ENCODE measurements around the gene TRDMT1.
A peak's percentile ranks its signal among the peaks of the same experiment; 100 is the strongest.

Gene TRDMT1

DNA sequence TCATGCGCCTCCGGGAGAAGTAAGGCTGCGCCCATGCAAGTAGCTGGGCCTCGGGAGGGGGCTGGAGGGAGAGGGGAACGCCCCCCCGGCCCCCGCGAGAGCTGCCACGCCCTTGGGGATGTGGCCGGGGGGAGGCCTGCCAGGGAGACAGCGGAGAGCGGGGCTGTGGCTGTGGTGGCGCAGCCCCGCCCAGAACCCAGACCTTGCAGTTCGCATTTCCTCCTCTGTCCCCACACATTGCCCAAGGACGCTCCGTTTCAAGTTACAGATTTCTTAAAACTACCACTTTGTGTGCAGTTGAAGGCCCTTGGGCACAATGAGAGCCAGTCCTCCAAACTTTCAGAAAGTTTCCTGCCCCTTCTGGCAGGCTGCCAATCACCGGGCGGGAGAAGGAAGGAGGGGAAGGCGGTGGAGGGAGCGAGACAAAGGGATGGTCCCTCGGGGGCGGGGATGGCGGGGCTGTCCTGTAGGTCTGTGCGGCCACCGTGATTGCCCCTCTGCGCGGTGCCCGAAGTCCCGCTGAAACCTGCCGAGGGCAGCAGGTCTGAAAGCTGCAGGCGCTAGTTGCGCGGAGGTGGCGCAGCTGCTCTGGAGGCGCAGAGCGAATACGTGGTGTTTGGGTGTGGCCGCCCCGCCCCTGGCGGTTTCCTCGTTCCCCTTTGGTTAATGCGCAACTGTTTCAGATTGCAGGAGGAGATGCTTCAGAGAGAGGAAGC lies 28.7 kb upstream of the TRDMT1 start:
- DNase-seq, result peak; percentile 95

DNA sequence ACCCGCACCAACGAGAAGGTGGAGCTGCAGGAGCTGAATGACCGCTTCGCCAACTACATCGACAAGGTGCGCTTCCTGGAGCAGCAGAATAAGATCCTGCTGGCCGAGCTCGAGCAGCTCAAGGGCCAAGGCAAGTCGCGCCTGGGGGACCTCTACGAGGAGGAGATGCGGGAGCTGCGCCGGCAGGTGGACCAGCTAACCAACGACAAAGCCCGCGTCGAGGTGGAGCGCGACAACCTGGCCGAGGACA lies 28.2 kb upstream of the TRDMT1 start:
- DNase-seq, result no peak

DNA sequence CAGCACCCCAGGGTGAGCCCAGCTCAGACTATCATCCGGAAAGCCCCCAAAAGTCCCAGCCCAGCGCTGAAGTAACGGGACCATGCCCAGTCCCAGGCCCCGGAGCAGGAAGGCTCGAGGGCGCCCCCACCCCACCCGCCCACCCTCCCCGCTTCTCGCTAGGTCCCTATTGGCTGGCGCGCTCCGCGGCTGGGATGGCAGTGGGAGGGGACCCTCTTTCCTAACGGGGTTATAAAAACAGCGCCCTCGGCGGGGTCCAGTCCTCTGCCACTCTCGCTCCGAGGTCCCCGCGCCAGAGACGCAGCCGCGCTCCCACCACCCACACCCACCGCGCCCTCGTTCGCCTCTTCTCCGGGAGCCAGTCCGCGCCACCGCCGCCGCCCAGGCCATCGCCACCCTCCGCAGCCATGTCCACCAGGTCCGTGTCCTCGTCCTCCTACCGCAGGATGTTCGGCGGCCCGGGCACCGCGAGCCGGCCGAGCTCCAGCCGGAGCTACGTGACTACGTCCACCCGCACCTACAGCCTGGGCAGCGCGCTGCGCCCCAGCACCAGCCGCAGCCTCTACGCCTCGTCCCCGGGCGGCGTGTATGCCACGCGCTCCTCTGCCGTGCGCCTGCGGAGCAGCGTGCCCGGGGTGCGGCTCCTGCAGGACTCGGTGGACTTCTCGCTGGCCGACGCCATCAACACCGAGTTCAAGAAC lies 27.7 kb upstream of the TRDMT1 start:
- DNase-seq, result peak; percentile 86

DNA sequence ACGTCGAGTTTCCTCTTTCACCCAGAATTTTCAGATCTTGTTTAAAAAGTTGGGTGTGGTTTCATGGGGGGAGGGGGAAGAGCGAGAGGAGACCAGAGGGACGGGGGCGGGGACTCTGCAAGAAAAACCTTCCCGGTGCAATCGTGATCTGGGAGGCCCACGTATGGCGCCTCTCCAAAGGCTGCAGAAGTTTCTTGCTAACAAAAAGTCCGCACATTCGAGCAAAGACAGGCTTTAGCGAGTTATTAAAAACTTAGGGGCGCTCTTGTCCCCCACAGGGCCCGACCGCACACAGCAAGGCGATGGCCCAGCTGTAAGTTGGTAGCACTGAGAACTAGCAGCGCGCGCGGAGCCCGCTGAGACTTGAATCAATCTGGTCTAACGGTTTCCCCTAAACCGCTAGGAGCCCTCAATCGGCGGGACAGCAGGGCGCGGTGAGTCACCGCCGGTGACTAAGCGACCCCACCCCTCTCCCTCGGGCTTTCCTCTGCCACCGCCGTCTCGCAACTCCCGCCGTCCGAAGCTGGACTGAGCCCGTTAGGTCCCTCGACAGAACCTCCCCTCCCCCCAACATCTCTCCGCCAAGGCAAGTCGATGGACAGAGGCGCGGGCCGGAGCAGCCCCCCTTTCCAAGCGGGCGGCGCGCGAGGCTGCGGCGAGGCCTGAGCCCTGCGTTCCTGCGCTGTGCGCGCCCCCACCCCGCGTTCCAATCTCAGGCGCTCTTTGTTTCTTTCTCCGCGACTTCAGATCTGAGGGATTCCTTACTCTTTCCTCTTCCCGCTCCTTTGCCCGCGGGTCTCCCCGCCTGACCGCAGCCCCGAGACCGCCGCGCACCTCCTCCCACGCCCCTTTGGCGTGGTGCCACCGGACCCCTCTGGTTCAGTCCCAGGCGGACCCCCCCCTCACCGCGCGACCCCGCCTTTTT lies 26.9 kb upstream of the TRDMT1 start, which contains the start of gene VIM:
Gene VIM, plus strand, starts transcription at position 151 of the 925 bp plus-strand sequence. CDS start 1,182 bp downstream, outside the sequence.
- peak; percentile 92 for DNase-seq

DNA sequence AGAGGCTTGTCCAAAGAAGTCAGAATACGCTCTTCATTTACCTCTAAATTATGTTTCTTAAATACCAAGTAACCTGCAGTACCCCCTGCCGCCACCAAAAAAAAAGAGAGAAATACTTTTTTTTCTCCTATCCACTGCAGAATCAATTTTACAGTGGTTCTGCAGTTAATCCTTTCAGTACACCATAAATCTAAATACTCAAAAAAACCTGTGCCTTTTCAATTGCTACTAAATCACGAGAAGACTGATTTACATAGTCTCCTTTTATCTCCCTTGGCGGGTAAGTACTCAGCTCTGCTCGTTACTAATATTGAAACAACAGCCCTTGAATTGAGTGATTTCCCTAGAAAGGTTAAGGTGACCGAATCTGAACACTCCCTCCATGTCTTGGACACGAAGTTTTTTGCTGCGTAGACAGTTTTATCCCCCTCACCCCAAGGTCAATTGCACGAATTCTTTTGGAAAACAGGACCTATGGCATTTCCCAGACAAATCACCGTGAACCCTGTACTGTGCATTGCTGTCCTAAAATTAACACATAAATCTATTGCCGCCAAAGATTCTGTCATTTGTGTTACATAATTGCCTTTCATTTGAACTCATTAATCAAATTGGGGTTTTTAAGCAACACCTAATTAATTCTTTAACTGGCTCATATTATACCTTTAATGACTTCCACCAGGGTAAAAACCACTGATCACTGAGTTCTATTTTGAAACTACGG lies 26.1 kb upstream of the TRDMT1 start:
- peak; percentile 71 for DNase-seq

DNA sequence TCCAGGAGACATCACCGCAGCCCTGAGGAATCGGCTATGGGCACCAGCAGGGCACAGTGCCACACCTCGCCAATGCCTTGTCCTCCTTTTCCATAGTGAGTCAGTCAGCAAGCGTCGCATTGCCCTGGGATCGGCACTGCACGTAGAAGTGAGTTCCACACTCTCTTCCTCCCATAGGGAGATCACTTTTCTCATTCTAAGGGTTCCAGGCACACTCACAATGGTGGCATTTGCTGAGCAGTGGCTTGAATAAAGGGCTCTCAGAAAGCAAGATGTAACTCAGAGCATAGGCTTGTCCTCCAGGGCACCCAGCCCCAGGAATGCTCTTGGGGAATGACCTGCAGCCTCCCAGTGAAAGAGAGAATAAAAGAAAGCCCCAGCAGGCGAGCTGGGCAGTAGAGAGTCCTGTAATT lies 25.4 kb upstream of the TRDMT1 start:
- no peak for DNase-seq

DNA sequence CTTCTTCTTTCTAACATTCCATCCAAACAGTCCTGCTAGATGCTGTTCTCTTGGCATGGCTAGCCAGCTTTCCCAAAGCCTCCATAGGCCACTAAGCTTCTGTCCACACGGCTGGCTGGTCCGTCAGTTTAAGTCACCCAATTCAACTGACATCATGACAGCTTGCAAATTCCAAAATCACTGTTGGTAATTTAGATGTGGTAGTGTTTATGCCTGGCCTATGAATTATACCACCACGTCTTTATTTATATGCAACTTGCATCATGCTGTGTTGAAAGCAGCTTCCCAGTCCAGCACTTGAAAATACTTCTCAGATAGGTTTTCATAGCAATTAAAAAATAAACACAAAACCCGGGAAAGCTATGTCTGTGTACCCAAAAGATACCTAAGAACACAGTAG lies 24.3 kb upstream of the TRDMT1 start:
- no peak for DNase-seq

DNA sequence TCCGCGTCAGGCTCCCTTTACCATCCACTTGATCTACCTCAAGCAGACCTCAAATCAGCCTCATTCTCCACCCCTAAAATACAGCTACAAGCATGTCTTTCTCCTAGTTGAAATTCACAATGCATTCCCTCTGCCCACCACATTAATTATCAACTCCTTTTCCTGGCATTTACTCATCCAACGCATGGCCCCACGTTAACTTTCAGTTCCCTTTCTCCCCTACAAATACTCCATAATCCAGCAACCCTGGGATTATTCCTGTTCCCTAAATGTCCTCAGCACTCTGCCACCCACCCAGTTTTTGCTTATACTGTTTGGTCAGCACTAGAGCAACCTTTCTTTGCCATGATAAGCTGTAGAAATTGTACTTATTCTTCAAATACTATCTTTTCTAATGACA lies 20.9 kb upstream of the TRDMT1 start:
- DNase-seq, result no peak

DNA sequence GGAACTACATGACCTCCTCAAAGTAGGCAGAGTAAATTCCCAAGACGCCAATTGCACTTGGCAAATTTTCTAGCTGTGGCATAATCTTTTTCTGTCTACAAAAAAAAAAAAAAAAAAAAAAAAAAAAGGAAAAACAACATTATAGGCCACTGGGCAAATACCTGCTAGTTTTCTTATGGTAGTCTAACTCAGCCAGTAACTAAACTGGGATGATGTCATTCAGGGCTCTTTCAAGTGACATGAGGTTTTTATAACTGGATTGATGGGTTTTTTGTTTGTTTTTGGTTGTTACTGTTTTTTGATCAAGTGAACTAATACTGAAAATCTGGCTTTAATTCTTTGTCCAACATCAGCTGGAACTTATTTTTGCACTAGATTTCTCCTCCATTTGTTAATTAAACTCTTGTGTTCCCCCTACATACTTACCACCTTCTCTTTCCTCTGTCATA lies 19.2 kb upstream of the TRDMT1 start:
- DNase-seq, result no peak

DNA sequence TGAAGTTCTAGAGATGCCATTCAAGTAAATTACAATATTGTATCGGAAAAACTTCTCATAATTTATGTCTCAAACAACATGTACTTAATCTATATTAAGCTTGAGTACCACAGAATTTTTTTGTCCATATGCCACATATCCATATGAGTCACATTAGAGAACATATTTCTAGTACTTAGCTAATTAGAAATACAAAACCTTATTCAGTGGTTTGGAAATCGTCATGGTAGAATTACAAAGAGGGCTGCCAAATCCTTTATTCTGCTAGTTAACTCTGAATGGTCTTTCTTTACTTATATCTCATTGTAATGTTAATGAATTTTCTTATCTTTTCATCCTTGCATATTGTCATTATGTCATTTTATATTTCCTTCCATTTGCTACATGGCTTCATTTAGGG lies 17.6 kb upstream of the TRDMT1 start:
- no peak for DNase-seq

DNA sequence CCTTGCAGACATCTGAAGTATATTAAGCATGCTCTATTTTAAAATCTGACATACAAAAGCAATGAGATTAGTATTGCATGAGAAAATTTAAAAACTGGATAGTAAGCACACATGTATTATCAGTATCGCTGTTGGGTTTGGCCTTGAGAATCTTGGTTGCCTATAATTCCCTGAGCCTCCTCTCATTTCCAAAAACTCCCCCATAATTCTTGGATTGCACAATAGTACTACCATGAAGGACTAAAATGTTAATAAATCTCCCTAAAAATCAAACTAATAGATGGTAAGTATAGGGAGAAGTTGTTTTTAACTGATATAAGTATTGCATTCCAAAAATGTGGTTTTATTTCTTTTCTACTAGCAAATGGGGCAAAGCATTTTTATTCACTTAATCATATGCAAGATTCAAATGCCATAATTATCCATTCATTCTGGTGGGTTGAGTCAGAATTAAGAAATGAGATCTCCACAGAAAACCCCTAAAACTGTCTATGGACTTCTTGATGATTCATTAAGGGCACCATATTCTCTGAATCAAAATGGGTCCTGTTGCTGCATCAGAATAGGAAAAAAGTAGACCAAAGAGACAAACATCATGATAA lies 16.3 kb upstream of the TRDMT1 start:
- no peak for DNase-seq

DNA sequence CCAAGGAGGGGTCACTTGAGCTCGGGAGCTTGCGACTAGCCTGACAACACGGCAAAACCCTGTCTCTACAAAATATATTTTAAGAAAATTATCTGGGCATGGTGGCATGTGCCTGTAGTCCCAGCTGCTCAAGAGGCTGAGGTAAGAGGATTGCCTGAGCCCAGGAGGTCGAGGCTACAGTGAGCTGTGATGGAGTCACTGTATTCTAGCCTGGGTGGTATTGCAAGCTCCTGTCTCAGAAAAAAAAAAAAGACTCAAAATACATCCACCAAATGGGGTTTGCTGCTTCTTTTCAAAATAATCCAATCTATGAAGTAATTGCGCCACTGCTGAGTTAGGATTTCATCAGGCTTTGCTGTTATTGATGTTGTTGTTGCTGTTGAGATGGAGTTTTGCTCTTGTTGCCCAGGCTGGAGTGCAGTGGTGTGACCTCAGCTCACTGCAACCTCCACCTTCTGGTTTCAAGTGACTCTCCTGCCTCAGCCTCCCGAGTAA lies 15.5 kb upstream of the TRDMT1 start:
- DNase-seq, result no peak

DNA sequence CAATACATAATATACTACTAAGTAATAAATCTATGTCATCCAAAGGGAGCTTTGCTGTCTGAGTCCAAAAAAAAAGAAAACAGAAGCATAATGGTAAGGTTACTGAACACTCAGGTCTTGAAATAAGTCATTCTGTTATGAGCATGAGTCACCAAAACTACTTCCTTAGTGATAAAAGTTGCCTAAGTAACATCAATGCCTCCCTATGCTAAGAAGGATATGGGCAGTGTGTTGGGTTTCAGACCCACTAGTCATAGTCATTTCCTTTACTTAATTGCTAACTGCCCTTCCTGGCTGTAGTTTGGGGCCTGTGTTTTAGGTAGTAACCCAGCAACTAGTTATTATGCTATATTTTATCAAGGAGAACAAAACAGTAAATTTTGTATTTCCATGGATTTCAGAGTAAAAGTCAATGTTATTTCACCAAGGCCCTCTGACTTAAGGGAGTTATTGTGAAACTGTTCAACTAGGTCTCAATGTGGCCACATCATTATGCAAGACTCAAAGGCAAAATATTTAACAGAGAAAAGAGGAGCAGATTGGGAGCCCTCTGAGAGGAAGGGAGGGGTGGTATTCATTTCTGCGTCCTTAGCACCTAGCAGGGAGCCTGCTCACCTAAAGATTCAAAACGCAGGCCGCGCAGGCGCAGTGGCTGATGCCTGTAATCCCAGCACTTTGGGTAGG lies 14.9 kb upstream of the TRDMT1 start:
- DNase-seq, result no peak

DNA sequence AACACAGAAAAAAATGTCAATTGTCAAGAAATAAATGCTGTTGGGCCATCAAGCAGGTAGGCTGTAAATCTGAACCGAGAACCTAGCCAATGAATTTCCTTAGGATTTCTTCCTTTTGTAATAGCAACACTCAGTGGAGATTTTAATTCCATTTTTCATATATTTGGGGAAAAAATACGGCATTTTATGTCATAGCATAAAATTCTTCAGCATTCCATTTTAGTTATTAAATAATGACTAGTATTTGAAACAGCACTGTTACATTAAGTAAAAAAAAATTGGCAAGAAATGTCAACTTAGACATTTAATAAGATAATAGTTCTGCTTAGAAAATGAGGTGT lies 14.3 kb upstream of the TRDMT1 start:
- no peak for DNase-seq

DNA sequence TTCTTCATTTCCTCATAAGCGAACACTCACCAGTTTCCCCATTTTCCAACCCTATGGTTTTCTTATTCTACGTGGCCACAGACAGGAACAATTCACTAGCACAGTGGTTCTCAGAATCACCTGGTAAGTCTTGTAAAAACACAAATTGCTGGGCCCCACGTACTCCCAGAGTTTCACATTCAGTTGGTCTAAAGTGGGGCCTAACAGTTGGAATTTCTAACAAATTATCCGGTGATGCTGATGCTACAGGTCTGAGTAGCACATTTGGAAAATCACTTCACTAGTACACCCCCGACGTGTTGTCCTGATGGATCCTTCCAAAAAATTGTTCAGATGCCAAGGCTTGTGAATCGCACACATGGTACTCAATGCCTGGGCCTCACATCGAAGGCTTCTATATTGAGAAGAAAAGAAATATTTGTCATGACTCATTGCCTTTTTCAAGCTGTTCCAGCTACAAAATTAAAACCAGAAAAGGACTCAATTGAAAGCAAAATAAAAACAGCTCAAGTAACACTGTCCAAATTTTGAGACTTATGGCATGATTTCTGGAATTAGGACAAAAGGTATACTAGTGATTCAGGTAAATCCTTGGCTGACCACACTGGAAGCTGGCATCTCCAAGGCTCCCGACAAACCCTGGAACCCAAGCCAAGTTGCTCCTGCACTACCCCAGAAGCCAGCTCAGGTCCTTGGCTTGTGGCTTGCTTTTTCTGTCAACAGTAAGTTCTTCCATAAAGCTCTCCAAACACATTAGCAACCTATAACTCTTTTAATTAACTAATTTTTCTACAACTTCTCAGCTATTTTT lies 13.7 kb upstream of the TRDMT1 start:
- DNase-seq, result no peak

DNA sequence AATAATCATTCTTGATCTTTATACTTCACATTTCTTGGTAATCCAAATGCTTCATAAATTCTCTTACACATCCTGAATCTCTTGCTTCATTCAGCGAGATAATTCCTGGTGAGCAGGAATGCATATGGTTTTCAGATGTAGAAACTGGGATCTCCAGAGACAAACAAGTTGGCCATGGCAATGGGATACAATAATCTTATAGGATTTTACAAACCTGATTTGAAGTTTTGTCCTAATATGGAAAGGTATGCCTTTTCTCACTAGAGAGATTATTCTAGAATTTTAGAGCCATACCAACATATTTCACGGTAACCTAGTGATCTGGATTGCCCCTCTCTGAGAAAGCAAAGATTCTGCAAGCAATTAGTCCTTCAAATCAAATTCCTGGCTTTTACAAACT lies 13.1 kb upstream of the TRDMT1 start:
- no peak for DNase-seq

DNA sequence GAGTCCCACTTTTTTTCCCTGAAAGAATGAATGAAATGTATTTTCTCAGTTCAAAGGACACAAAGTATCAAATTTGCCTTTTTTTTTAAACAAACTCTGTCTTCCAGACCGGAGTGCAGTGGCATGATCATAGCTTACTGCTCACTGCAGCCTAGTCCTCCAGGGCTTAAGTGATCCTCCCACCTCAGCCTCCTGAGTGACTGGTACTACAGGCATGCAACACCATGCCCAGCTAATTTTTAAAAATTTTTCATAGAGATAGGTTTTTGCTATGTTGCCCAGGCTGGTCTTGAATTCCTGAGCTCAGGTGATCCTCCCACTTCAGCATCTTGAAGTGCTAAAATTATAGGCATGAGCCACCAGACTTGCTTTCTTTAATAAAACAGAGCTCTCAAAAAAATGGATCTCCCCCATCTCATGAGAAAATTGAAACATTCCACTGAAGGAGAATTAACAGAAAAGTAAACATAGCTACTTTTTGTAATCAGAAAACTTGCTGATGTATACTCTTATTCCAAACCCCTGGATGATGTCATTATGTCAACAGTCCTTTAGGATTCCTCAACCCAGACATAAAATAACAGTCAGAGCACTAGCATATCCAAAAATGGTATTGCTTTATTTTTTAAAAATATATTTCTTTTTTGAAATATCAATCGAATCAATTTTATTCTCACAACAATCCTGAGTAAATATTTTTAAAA lies 12.3 kb upstream of the TRDMT1 start:
- DNase-seq, result no peak

DNA sequence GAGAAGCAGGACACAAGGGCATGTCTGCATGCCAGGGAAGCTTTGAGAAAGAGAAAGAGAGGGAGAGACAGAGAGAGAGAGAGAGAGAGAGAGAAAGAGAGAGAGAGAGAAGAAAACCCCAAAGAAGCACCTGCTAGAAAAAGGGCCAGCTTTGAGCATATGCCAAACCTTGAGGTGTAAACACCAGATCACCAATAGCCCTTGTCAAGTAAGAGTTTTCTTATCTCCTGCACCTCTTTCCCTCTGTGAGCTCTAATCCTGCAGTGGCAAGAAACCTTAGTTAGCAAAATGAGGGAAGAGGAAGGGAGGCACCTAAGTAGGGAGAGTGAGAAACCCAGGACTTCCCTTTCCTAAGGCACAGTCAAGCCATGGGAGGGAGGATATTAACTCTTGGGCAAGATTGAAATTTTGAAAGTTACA lies 11.3 kb upstream of the TRDMT1 start:
- no peak for DNase-seq

DNA sequence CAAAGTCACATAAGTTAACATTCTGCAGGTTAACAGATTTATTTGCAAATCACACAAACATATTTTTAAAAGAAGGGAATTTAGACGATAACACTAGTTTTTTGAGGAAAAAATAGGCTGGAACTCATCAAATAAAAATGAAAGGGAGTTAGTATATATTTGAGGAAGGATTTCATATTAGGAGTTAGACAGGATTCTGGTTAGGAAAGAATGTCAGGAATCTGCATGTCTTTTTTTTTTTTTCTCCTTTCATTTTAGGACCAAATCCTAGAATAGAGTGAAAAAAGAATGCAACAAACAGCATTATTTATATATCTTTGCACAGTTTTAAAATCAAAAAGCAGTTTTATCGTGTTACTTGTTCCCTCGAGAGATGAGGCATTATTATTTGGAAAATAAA lies 8.9 kb upstream of the TRDMT1 start:
- no peak for DNase-seq

DNA sequence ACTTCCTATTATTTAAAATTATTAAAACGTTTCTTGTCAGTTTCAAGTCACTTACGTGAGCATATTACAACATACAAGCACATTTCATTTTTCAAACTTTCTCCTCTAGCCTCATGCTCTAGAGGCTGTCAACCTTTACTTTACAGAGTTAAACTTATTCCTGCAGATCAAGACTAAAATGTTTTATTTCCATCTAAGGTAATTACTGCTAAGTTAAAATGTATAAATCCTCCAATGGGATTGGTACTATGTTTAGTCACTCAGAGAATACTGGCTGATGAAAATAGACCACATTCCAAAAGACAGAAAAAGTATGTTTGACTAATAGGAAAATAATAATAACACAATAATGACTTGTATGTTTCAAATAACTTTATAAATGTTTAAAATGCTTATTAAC lies 8.4 kb upstream of the TRDMT1 start:
- DNase-seq, result no peak

Measured in activated CD8-positive, alpha-beta memory T cell treated with anti-CD3 and anti-CD28 coated beads for 24 hours (primary cell).